Esophagus squamous epithelium (tissue), 4 donors: ENCODE data around the gene CPOX.

Experiments
- CTCF ChIP-seq, 6 experiments: fragments of 450-650 bp in 4 of 6; fragments of 200-600 bp in 2 of 6; sonication (generic) in 2 of 6; IDR thresholded peaks; one replicate each; pipeline ENCODE4 v1.5.1; 2016 to 2019; ENCODE audit warnings: antibody characterized with exemption in 6 of 6, mild to moderate bottlenecking in 4 of 6, moderate library complexity in 4 of 6
- POLR2A ChIP-seq, 4 donors: fragments of 450-650 bp; IDR thresholded peaks; one replicate each; pipeline ENCODE4 v1.6.1; 2017; ENCODE audit warnings: antibody characterized with exemption in 4 of 4, mild to moderate bottlenecking in 4 of 4, moderate library complexity in 3 of 4

- no peak for TF ChIP-seq CTCF (IDR thresholded peaks at IDR 0.05)
- no peak for TF ChIP-seq POLR2A (IDR thresholded peaks at IDR 0.05)
These were observed 38.8 kb downstream of the CPOX start for GRCh38 chr3:98554580-98554979.
